ENCODE data around the gene NTN5. TPM values are rescaled to one million over a fixed set of nuclear protein-coding genes. Genes with fewer than 3 reads are reported as not detected.

Gene NTN5
- total and polyA plus RNA-seq, 2 of the 4 experiments (the other 2 are of a cell fraction), result 0.19 TPM; not detected in 1

- H2BK20ac ChIP-seq (ENCODE audit: low read depth, low read length), result no peak overlapping the region
- dilution Hi-C loops (cut with HindIII; ENCODE audit: low sequenced_read_pairs, unreplicated experiment), result no loop called here
- H2AK5ac ChIP-seq (ENCODE audit: low read depth, low read length), result peak overlapping the region; percentile 38
- ChIA-PET CTCF (no interaction called here), POLR2A (ENCODE audit: unreplicated experiment) (interaction anchor here (0.6 kb wide), 1 partner anchor 250 kb away, joined by 17 read pairs; no protein-coding TSS in a partner anchor)
- peak overlapping the region; percentile 84 for H4K91ac ChIP-seq (ENCODE audit: insufficient read depth, low read depth, low read length)
- H3K4me2 ChIP-seq (ENCODE audit: low read depth, low read length), result peak overlapping the region; percentile 90
- H3K27ac ChIP-seq (ENCODE audit: insufficient read depth, low read length), result peak overlapping the region; percentile 84
- intact Hi-C loops (cut with micrococcal nuclease), result no loop called here
- no CpG with 5 or more reads among the region's 40 CpGs for WGBS, 2 experiments (ENCODE audit: extremely low coverage in 2 of 2, insufficient read length in 1 of 2)
- TF ChIP-seq MXI1 (IDR thresholded peaks at IDR 0.05; ENCODE audit: borderline replicate concordance, low read depth, low read length) (0 out of 2 replicates have a peak, but pooled peaks have one; percentile 16), RFX5 (IDR thresholded peaks at IDR 0.05; ENCODE audit: low read depth, low read length) (no peak), RCOR1 (IDR thresholded peaks at IDR 0.05; ENCODE audit: insufficient replicate concordance, low read length) (no peak), MAZ (IDR thresholded peaks at IDR 0.05; ENCODE audit: borderline replicate concordance, low read depth, low read length) (peak; percentile 80; the same call in 1 of the 2 replicates)
- H3K4ac ChIP-seq (ENCODE audit: low read depth, low read length), result peak overlapping the region; percentile 91
- peak overlapping the region; percentile 91 for H3K14ac ChIP-seq (replicated peaks; ENCODE audit: low read depth, low read length)
- no TSS peak for BruUV-seq (replicated peaks)
- H2AK9ac ChIP-seq (replicated peaks; ENCODE audit: low read depth, low read length, poor library complexity), result peak overlapping the region; percentile 94
- H2BK120ac ChIP-seq (ENCODE audit: low read depth, low read length), result 0 out of 2 replicates have a peak overlapping the region, but pooled peaks have one; percentile 38
- 0 out of 3 replicates have a peak overlapping the region, but pooled peaks have one; percentile 17 for H2BK15ac ChIP-seq (ENCODE audit: low read depth, low read length)
- peak overlapping the region; percentile 75 for H2BK5ac ChIP-seq (ENCODE audit: low read depth, low read length, poor library complexity, severe bottlenecking)
- H3K9ac ChIP-seq (ENCODE audit: low read depth, low read length), result peak overlapping the region; percentile 87
- peak; percentile 89 for ATAC-seq (ENCODE audit: low read depth)
- no peaks in the 10 kb centered on the region for H3K9me3 ChIP-seq (ENCODE audit: control insufficient read depth, insufficient read depth, low read length)
- H4K8ac ChIP-seq (ENCODE audit: low read depth in 2 of 2, low read length in 2 of 2), result peak overlapping the region; percentile 88 to 94
- DNase-seq, result peak; percentile 97
- H3K27me3 ChIP-seq (ENCODE audit: control insufficient read depth, insufficient read depth, low read length), result no peaks in the 10 kb centered on the region
- H2AFZ ChIP-seq (replicated peaks; ENCODE audit: low read length, poor library complexity), result peak overlapping the region; percentile 87
- peak overlapping the region; percentile 66; the same call in 1 of the 2 replicates for H4K5ac ChIP-seq (ENCODE audit: low read depth, low read length)
- H3K9me1 ChIP-seq (ENCODE audit: insufficient read depth, low read length), result peaks cover 4% of the 10 kb centered on the region
- H3K79me1 ChIP-seq (ENCODE audit: low read depth in 1 of 2, low read length in 2 of 2), result peaks cover 13 to 35% of the 10 kb centered on the region in 2 experiments
- H3K4me3 ChIP-seq (ENCODE audit: insufficient read depth, low read depth, low read length), result peak overlapping the region; percentile 49
- H3K23ac ChIP-seq (ENCODE audit: low read depth, low read length), result peak overlapping the region; percentile 77; the same call in 1 of the 2 replicates
- peaks cover 7% of the 10 kb centered on the region for H3K4me1 ChIP-seq (ENCODE audit: control insufficient read depth, insufficient read depth, low read length)
- peaks cover 6% of the 10 kb centered on the region; the same call in 1 of the 2 replicates for H3K36me3 ChIP-seq (ENCODE audit: control insufficient read depth, insufficient read depth, low read length)
- in situ Hi-C loops (cut with MboI; ENCODE audit: low sequenced_read_pairs), result no loop called here
- H3K56ac ChIP-seq (ENCODE audit: extremely low read depth, insufficient read depth, low read length), result peak overlapping the region; percentile 82
- H4K20me1 ChIP-seq (ENCODE audit: insufficient read depth, low read length), result no peaks in the 10 kb centered on the region
- H3K18ac ChIP-seq (ENCODE audit: low read depth, low read length), result peak overlapping the region; percentile 34; the same call in 1 of the 2 replicates
Measured at GRCh38 chr19:48624067-48624594, 48.7 kb downstream of the NTN5 start.

All from IMR-90 (cell line).